IMR-90 (cell line): ENCODE results near the gene THBS4. TPM values are rescaled to one million over a fixed set of nuclear protein-coding genes. Genes with fewer than 3 reads are reported as not detected.

ENCODE experiments used
- ATAC-seq: fragments of 200-7000 bp; cut with Tn5 transposase; 2 replicates; pipeline ENCODE4 v1.9.1; 2020; ENCODE audit warnings: low read depth, mild to moderate bottlenecking, moderate library complexity
- BruUV-seq: library from RNA; stranded (reverse); fragments of 400-500 nt; replicated peaks from 2 replicates; lab custom pipeline; 2021; lab: Mats Ljungman, UMichigan
- CTCF ChIA-PET: fragments of 300-600 bp; formaldehyde crosslinking; extraction: SDS; loops from one replicate; lab custom pipeline; 2021; ENCODE audit warnings: antibody characterized with exemption; lab: Yijun Ruan, JAX
- POLR2A ChIA-PET: fragments of 300-600 bp; sonication (Branson Sonifier 250); formaldehyde crosslinking; loops from one replicate; lab custom pipeline; 2022; ENCODE audit warnings: antibody characterized with exemption; ENCODE audit not compliant: unreplicated experiment; lab: Charles Lee
- DNase-seq: peaks from one replicate; pipeline ENCODE4 v3.0.0; 2013
- H2AFZ ChIP-seq: replicated peaks from 2 replicates; pipeline ENCODE3; 2013; ENCODE audit warnings: low read length, mild to moderate bottlenecking; ENCODE audit not compliant: poor library complexity
- H2AK5ac ChIP-seq: 2 replicates; pipeline ENCODE4 v1.6.1; 2013; ENCODE audit warnings: low read depth, low read length, inconsistent platforms
- H2AK9ac ChIP-seq: replicated peaks from 2 replicates; pipeline ENCODE3; 2013; ENCODE audit warnings: mild to moderate bottlenecking, low read depth, low read length, moderate library complexity; ENCODE audit not compliant: poor library complexity
- H2BK120ac ChIP-seq: 2 replicates; pipeline ENCODE4 v1.6.1; 2013; ENCODE audit warnings: low read depth, low read length, inconsistent platforms
- H2BK15ac ChIP-seq: 3 replicates; pipeline ENCODE4 v1.6.1; 2013; ENCODE audit warnings: low read depth, low read length, inconsistent platforms
- H2BK20ac ChIP-seq: 2 replicates; pipeline ENCODE4 v1.6.1; 2013; ENCODE audit warnings: low read depth, mild to moderate bottlenecking, inconsistent platforms, low read length, moderate library complexity
- H2BK5ac ChIP-seq: 2 replicates; pipeline ENCODE4 v1.6.1; 2013; ENCODE audit warnings: mild to moderate bottlenecking, low read depth, low read length, inconsistent platforms; ENCODE audit not compliant: poor library complexity, severe bottlenecking
- H3K14ac ChIP-seq: replicated peaks from 2 replicates; pipeline ENCODE4 v1.6.1; 2013; ENCODE audit warnings: low read depth, low read length, inconsistent platforms
- H3K18ac ChIP-seq: 2 replicates; pipeline ENCODE4 v1.6.1; 2013; ENCODE audit warnings: low read depth, low read length, control low read depth
- H3K23ac ChIP-seq: 2 replicates; pipeline ENCODE4 v1.6.1; 2013; ENCODE audit warnings: low read depth, low read length, inconsistent platforms
- H3K27ac ChIP-seq: 2 replicates; pipeline ENCODE4 v1.5.1; 2013; ENCODE audit warnings: mild to moderate bottlenecking, control low read depth, low read length; ENCODE audit not compliant: insufficient read depth
- H3K27me3 ChIP-seq: 2 replicates; pipeline ENCODE4 v1.6.1; 2013; ENCODE audit warnings: low read length; ENCODE audit not compliant: control insufficient read depth, insufficient read depth
- H3K36me3 ChIP-seq: 2 replicates; pipeline ENCODE4 v1.6.1; 2013; ENCODE audit warnings: low read length, mixed read lengths; ENCODE audit not compliant: control insufficient read depth, insufficient read depth
- H3K4ac ChIP-seq: 2 replicates; pipeline ENCODE4 v1.6.1; 2013; ENCODE audit warnings: low read depth, low read length, inconsistent platforms
- H3K4me1 ChIP-seq: 2 replicates; pipeline ENCODE4 v1.6.1; 2013; ENCODE audit warnings: low read length, mixed read lengths; ENCODE audit not compliant: control insufficient read depth, insufficient read depth
- H3K4me2 ChIP-seq: 2 replicates; pipeline ENCODE4 v1.6.1; 2013; ENCODE audit warnings: low read depth, mild to moderate bottlenecking, control low read depth, low read length, moderate library complexity
- H3K4me3 ChIP-seq: 2 replicates; pipeline ENCODE4 v1.5.1; 2013; ENCODE audit warnings: low read depth, mild to moderate bottlenecking, control low read depth, low read length, moderate library complexity; ENCODE audit not compliant: insufficient read depth
- H3K56ac ChIP-seq: 2 replicates; pipeline ENCODE4 v1.6.1; 2013; ENCODE audit warnings: low read length, inconsistent platforms; ENCODE audit not compliant: insufficient read depth; ENCODE audit errors: extremely low read depth
- H3K79me1 ChIP-seq, 2 experiments: 2 replicates each; pipeline ENCODE4 v1.6.1; 2013; ENCODE audit warnings: low read length in 2 of 2, inconsistent platforms in 1 of 2, low read depth in 1 of 2
- H3K9ac ChIP-seq: 2 replicates; pipeline ENCODE4 v1.6.1; 2013; ENCODE audit warnings: low read depth, low read length, control low read depth
- H3K9me1 ChIP-seq: 2 replicates; pipeline ENCODE4 v1.6.1; 2013; ENCODE audit warnings: low read length, inconsistent platforms; ENCODE audit not compliant: insufficient read depth
- H3K9me3 ChIP-seq: 2 replicates; pipeline ENCODE4 v1.6.1; 2013; ENCODE audit warnings: low read length; ENCODE audit not compliant: control insufficient read depth, insufficient read depth
- H4K20me1 ChIP-seq: 2 replicates; pipeline ENCODE4 v1.6.1; 2013; ENCODE audit warnings: low read length, inconsistent platforms; ENCODE audit not compliant: insufficient read depth
- H4K5ac ChIP-seq: 2 replicates; pipeline ENCODE4 v1.6.1; 2013; ENCODE audit warnings: mild to moderate bottlenecking, low read depth, low read length, control low read depth
- H4K8ac ChIP-seq, 2 experiments: 2 replicates each; pipeline ENCODE4 v1.6.1; 2013; ENCODE audit warnings: low read depth in 2 of 2, low read length in 2 of 2, control low read depth in 1 of 2, inconsistent platforms in 1 of 2
- H4K91ac ChIP-seq: 2 replicates; pipeline ENCODE4 v1.6.1; 2013; ENCODE audit warnings: low read depth, low read length, inconsistent platforms; ENCODE audit not compliant: insufficient read depth
- FOS ChIP-seq: fragments of 150-350 bp; IDR thresholded peaks from 2 replicates; pipeline ENCODE4 v1.6.1; 2016; ENCODE audit warnings: low read depth, low read length
- MAFK ChIP-seq: IDR thresholded peaks from 2 replicates; pipeline ENCODE4 v1.6.1; 2012; ENCODE audit warnings: low read depth, low read length, improper control_type of control experiment
- NFE2L2 ChIP-seq: fragments of 150-350 bp; IDR thresholded peaks from 2 replicates; pipeline ENCODE4 v1.6.1; 2016; ENCODE audit warnings: low read depth, mild to moderate bottlenecking, low read length
- RAD21 ChIP-seq: IDR thresholded peaks from 2 replicates; pipeline ENCODE4 v1.6.1; 2012; ENCODE audit warnings: low read length, improper control_type of control experiment
- SMC3 ChIP-seq: fragments of 150-350 bp; IDR thresholded peaks from 2 replicates; pipeline ENCODE4 v1.6.1; 2016; ENCODE audit warnings: low read depth, mild to moderate bottlenecking, antibody characterized with exemption, low read length, moderate library complexity
- WGBS, 2 experiments: methylation state at CpG; one replicate each; pipeline versions ENCODE4 v1.1.5 to v1.1.7; 2013; ENCODE audit warnings: missing lambda C conversion rate in 2 of 2; ENCODE audit not compliant: insufficient read length in 1 of 2; ENCODE audit errors: extremely low coverage in 2 of 2; 5-methylcytosine and 5-hydroxymethylcytosine counted together
- dilution Hi-C: fragments of 300-500 bp; cut with HindIII; formaldehyde crosslinking; loops from one replicate; pipeline ENCODE4 v1.14.3; 2018; ENCODE audit warnings: low sequenced_read_pairs; ENCODE audit not compliant: unreplicated experiment
- in situ Hi-C: fragments of 300-500 bp; cut with MboI; formaldehyde crosslinking; loops from 3 replicates; pipeline ENCODE4 v1.14.3; 2019; ENCODE audit warnings: low sequenced_read_pairs, inconsistent platforms, mixed read lengths
- intact Hi-C: fragments of 100-400 bp; cut with micrococcal nuclease; formaldehyde crosslinking; loops from 2 replicates; pipeline ENCODE4 v1.10.0; 2022
- polyA plus RNA-seq, 3 experiments: library from polyadenylated mRNA; depleted of rRNA; stranded (reverse); fragments of >200 nt; gene quantifications; 2 replicates each; pipeline ENCODE4 v1.2.3, GENCODE V29; 2012; ENCODE audit warnings: low replicate concordance in 1 of 3
- total RNA-seq: library from RNA; depleted of rRNA; stranded (reverse); fragments of >200 nt; gene quantifications from 2 replicates; pipeline ENCODE4 v1.2.3, GENCODE V29; 2012
- TF ChIP-seq, protein P1 (sequence below): conservative IDR thresholded peaks from 2 replicates; pipeline ENCODE4 v1.5.1; 2012; ENCODE audit warnings: mild to moderate bottlenecking, low read depth, low read length, improper control_type of control experiment

Gene THBS4
- total and polyA plus RNA-seq, 2 of the 4 experiments (the other 2 are of a cell fraction): 0.90 to 0.92 TPM

DNA sequence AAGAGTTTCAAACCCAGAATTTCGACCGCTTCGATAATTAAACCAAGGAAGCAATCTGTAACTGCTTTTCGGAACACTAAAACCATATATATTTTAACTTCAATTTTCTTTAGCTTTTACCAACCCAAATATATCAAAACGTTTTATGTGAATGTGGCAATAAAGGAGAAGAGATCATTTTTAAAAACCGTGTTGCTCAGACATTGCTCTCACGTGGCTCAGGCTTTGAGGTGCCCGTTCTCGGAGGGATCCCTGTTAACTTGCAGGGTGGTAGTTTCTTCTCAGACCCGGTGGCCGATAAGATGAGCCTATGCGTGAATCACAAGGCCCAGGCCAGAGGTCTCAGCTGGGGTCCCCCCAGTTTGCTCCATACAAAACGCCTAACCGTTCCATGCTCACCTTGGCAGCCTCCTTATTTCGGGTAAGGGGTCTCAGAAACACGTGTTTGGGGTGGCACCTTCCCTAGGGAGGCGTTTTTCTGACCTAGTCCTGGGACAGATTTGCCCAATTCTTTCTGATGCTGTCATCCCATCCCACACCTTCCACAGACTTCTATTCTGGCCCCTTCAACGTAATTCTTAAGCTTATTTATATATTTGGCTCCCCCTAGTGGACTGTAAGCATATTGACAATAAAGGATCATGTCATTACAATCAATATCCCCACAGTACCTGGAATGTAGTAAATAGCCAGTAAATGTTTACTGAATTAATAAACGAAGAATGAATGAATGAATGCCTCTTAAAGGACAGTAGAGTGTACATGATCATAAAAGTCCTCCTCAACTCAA lies 48.1 kb downstream of the THBS4 start:
- H3K4ac ChIP-seq: no peak overlapping the region
- no peak overlapping the region for H2AK5ac ChIP-seq
- H3K4me3 ChIP-seq: no peak overlapping the region
- no peak overlapping the region for H2BK20ac ChIP-seq
- H3K14ac ChIP-seq: no peak overlapping the region
- H4K20me1 ChIP-seq: no peaks in the 10 kb centered on the region
- H4K5ac ChIP-seq: no peak overlapping the region
- no peak overlapping the region for H4K91ac ChIP-seq
- in situ Hi-C loops: loop anchor here (5.0 kb wide), 1 partner anchor 531 kb away; no protein-coding TSS in a partner anchor
- BruUV-seq: no TSS peak
- H3K4me2 ChIP-seq: peak overlapping the region; percentile 67
- peak overlapping the region in 1 of 2 experiments; percentile 33; a peak in 1 of 4 replicates for H4K8ac ChIP-seq
- no peak overlapping the region for H3K9ac ChIP-seq
- H3K9me1 ChIP-seq: no peaks in the 10 kb centered on the region
- peak; percentile 72 for DNase-seq
- H3K18ac ChIP-seq: no peak overlapping the region
- no peak overlapping the region for H2AK9ac ChIP-seq
- H2BK15ac ChIP-seq: no peak overlapping the region
- intact Hi-C loops: loop anchor here (1.0 to 5.0 kb wide), 5 partner anchors 158 to 1176 kb away; no protein-coding TSS in a partner anchor
- ChIA-PET CTCF (interaction anchor here (0.5 to 2.0 kb wide), 23 partner anchors 8 to 1061 kb away, joined by 3 to 8 read pairs (median 3); no protein-coding TSS in a partner anchor), POLR2A (no interaction called here)
- no peak overlapping the region for H2BK5ac ChIP-seq
- no peak overlapping the region for H3K23ac ChIP-seq
- H3K36me3 ChIP-seq: no peaks in the 10 kb centered on the region
- WGBS, 2 experiments: 29 to 100% methylated on average over 1 to 5 of the region's 19 CpGs
- peak overlapping the region; percentile 81 for H2AFZ ChIP-seq
- TF ChIP-seq SMC3 (peak; percentile 56), NFE2L2 (no peak), RAD21 (peak; percentile 69), FOS (no peak), MAFK (no peak)
- TF ChIP-seq, protein P1, sequence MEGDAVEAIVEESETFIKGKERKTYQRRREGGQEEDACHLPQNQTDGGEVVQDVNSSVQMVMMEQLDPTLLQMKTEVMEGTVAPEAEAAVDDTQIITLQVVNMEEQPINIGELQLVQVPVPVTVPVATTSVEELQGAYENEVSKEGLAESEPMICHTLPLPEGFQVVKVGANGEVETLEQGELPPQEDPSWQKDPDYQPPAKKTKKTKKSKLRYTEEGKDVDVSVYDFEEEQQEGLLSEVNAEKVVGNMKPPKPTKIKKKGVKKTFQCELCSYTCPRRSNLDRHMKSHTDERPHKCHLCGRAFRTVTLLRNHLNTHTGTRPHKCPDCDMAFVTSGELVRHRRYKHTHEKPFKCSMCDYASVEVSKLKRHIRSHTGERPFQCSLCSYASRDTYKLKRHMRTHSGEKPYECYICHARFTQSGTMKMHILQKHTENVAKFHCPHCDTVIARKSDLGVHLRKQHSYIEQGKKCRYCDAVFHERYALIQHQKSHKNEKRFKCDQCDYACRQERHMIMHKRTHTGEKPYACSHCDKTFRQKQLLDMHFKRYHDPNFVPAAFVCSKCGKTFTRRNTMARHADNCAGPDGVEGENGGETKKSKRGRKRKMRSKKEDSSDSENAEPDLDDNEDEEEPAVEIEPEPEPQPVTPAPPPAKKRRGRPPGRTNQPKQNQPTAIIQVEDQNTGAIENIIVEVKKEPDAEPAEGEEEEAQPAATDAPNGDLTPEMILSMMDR: peak; percentile 80
- no peak overlapping the region for H3K27ac ChIP-seq
- H3K56ac ChIP-seq: no peak overlapping the region
- H3K9me3 ChIP-seq: no peaks in the 10 kb centered on the region
- peaks cover 2% of the 10 kb centered on the region; the same call in 1 of the 2 replicates for H3K27me3 ChIP-seq
- no peak overlapping the region for H2BK120ac ChIP-seq
- no peaks in the 10 kb centered on the region for H3K79me1 ChIP-seq
- H3K4me1 ChIP-seq: peaks cover 3% of the 10 kb centered on the region; the same call in 1 of the 2 replicates
- ATAC-seq: peak; percentile 83
- dilution Hi-C loops: no loop called here
